Activated naive CD4-positive, alpha-beta T cell treated with anti-CD3 and anti-CD28 coated beads, Interleukin-2, amount 50 U/mL, for 72 hours (primary cell): ENCODE measurements around the gene CST9L. TPM values are rescaled to one million over a fixed set of nuclear protein-coding genes. Genes with fewer than 3 reads are reported as not detected.

Experiments
- ATAC-seq, 2 donors: fragments of 150-1000 bp; cut with Tn5 transposase; 2 replicates each; pipeline ENCODE4 v1.10.0; 2021; ENCODE audit warnings: mild to moderate bottlenecking in 2 of 2, moderate library complexity in 2 of 2
- DNase-seq, 2 donors: peaks; one replicate each; pipeline ENCODE4 v3.0.0; 2021 to 2022; ENCODE audit warnings: low spot score in 2 of 2
- H3K27ac Mint-ChIP-seq, 2 donors: one replicate each; pipeline ENCODE4 v1.8.0; 2022; ENCODE audit warnings: mild to moderate bottlenecking in 2 of 2, mixed read lengths in 2 of 2
- H3K36me3 Mint-ChIP-seq, 2 donors: one replicate each; pipeline ENCODE4 v1.8.0; 2022; ENCODE audit warnings: mixed read lengths in 2 of 2
- H3K9me3 Mint-ChIP-seq, 2 donors: one replicate each; pipeline ENCODE4 v1.8.0; 2022; ENCODE audit warnings: mixed read lengths in 2 of 2
- total RNA-seq, 2 donors: library from RNA; stranded (reverse); gene quantifications; one replicate each; pipeline ENCODE4 v1.2.3, GENCODE V29; 2022

Gene CST9L
- total RNA-seq, 2 donors from 2014 or later, result not detected

DNA sequence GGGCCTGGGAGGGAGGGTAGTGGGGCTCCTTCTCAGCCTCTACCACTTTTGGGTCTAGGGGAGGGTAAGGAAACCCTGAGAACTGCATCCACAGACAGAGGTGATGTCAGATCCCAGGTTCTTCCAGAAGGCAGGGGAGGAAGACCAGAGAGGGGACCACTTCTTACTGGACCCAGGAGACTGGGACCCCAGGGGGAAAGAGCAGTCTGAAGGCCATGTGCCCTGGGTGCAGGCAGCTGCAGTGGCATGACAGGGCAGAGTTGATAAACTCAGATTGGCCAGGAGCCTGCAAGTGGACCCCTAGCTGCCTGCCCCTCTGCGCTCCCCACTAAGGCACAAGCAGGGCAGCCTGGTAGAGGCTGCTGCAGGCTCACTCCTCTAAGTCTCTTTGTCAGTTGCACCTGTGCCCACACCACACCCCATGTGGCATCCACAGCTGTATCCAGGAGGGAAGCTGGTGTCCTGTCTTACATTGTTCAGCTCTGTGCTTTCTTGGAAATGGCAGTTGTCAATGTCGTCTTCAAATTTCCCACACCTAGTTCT, 2.7 kb downstream of the CST9L start:
- Mint-ChIP-seq H3K27ac (no peak overlapping the region), H3K36me3 (peaks cover 10 to 11% of the 10 kb centered on the region in 2 donors), H3K9me3 (peaks cover 7 to 14% of the 10 kb centered on the region in 2 donors)
- DNase-seq (no peak), ATAC-seq (no peak)

DNA sequence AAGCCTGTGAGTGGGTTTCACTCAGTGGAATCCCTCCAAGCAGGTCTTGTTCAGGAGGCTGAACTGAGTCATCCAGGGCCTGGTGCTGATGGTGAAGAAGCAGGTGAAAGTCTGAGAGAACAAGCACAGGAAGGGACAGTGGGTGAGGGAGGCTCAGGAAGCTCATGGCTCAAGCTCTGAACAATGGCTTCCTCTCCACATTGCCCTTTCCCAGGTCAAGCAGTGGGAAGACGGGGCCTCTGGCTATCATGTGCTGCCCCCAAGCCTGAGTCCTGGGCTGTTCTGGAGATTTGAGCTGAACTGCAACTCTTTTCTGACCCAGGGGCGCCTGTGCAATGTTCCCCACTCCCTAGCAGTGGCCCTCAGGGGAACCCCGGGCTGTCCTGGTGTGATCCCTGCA, 3.4 kb downstream of the CST9L start:
- DNase-seq, result no peak
- H3K36me3 Mint-ChIP-seq, result peaks cover 11 to 15% of the 10 kb centered on the region in 2 donors
- no peak for ATAC-seq
- peak overlapping the region in 1 of 2 donors; percentile 44 for H3K27ac Mint-ChIP-seq
- H3K9me3 Mint-ChIP-seq, result peaks cover 9 to 17% of the 10 kb centered on the region in 2 donors

DNA sequence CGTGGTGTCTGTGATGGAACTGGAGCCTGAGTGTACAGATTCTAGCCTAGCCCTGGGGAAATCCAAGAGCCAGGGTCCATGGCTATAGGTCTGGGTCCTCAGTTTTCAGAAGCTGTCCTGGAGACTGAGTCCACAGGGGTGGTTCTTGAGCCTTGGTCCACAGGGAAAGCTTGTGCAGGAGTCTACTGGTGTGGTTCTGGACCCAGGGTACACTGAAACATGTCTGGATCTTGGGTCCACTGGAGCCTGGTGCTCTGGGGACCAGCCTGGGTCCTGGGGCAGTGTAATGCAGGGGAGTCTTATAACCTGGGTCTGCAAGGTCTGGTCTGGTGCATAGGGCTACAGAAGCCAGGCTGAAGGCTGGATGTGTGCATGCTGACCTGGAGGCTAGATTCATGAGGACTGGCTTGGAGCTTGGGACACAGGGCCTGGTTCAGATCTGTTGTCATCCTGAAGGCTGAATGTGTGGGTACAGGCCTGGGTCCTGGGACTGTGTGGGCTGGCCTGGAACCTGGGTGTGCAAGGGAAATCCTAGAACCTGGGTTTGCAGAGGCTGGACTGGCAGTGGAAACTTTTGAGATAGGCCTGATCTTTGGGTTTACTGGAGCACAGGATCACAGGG, 5.5 kb downstream of the CST9L start:
- H3K9me3 Mint-ChIP-seq, result peaks cover 17 to 25% of the 10 kb centered on the region in 2 donors
- H3K36me3 Mint-ChIP-seq, result peaks cover 11 to 15% of the 10 kb centered on the region in 2 donors
- ATAC-seq (no peak), DNase-seq (no peak)
- H3K27ac Mint-ChIP-seq, result no peak overlapping the region

DNA sequence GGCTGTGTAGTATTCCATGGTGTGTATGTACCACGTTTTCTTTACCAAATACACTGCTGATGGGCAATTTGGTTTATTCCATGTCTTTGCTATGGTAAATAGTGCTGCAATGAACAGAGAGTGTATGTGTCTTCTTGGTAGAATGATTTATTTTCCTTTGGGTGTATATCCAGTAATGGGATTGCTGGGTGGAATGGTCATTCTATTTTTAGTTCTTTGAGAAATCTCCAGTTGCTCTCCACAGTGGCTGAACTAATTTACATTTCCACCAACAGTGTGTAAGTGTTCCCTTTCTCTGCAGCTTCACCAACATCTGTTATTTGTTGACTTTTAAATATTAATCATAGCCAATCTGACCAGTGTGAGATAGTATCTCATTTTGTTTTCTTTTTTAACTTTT, 13.9 kb downstream of the CST9L start:
- peaks cover 11% of the 10 kb centered on the region in 2 donors for H3K9me3 Mint-ChIP-seq
- ATAC-seq (no peak), DNase-seq (no peak)
- H3K36me3 Mint-ChIP-seq, result no peaks in the 10 kb centered on the region
- H3K27ac Mint-ChIP-seq, result no peak overlapping the region

DNA sequence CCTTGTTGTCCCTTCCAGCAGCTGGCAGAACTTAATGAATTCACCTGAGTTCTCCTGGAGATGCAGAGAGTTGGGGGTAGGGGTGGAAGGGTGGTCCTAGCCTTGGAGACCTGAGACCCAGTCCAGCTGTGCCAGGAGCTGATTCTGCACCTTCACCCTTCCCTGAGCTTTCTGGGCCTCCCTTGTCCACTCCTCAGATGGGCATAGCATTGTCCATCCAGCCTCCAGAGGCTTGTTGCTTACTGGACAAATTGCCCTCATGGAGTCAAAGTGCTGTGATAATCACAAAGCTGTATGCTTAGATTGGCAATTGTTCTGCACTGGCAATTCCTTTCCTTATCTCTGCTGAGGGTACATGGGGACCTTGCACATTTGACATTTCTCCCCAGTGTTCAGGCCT, 16.5 kb downstream of the CST9L start:
- Mint-ChIP-seq H3K27ac (no peak overlapping the region), H3K36me3 (no peaks in the 10 kb centered on the region), H3K9me3 (no peaks in the 10 kb centered on the region)
- ATAC-seq (no peak), DNase-seq (no peak)

DNA sequence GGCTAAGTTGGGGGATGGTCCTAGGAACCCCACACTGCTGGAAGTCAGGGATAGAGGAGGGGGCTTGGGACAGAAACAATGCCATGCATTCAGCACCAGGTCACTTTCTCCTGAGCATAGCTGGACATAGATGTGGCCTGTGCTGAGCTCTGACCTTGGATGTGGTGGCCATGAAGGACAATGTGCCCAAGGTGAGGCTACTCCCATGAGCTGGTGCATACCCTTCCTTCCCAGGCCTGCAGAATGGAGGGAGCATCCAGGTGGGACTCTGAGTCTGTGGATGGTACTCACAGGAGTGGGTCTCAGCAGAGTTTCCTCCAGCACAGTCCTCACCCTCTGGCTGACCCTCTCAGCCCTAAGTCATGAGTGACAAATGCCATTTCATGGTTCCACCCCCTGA, 16.9 kb downstream of the CST9L start:
- no peaks in the 10 kb centered on the region for H3K9me3 Mint-ChIP-seq
- no peak overlapping the region for H3K27ac Mint-ChIP-seq
- DNase-seq, result no peak
- ATAC-seq, result no peak
- no peaks in the 10 kb centered on the region for H3K36me3 Mint-ChIP-seq

DNA sequence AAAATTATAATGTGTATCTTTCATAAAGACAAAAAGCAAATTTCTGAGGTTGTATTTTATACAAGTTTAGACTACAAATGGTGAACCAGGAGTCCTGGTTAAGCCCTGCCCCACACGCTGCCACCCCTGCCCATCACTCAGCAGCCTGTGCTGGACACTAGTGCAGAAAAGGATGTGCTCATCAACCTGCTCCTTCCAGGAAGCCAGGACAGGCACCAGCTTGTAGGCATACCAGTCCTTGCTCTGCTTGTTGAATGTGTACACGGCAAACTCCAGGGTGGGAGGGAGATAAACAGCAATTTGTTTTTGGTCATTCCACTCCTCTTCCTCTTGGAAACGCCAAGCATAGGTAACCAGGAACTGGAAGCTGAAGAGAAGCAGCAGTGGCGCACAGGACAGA, 18.1 kb downstream of the CST9L start:
- Mint-ChIP-seq H3K36me3 (no peaks in the 10 kb centered on the region), H3K9me3 (no peaks in the 10 kb centered on the region), H3K27ac (no peak overlapping the region)
- DNase-seq, result no peak
- no peak for ATAC-seq

DNA sequence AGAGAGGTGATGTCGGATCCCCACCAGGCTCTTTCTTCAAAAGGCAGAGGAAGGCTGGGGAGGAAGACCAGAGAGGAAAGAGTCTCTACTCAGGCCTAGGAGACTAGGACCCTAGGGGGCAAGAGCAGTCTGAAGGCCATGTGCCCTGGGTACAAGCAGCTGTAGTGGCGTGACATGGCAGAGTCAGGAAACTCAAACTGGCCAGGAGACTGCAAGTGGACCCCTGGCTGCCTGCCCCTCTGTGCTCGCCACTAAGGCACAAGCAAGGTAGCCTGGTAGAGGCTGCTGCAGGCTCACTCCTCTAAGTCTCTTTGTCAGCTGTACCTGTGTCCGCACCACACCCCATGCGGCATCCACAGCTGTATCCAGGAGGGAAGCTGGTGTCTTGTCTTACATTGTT, 19.9 kb downstream of the CST9L start:
- no peak overlapping the region for H3K27ac Mint-ChIP-seq

DNA sequence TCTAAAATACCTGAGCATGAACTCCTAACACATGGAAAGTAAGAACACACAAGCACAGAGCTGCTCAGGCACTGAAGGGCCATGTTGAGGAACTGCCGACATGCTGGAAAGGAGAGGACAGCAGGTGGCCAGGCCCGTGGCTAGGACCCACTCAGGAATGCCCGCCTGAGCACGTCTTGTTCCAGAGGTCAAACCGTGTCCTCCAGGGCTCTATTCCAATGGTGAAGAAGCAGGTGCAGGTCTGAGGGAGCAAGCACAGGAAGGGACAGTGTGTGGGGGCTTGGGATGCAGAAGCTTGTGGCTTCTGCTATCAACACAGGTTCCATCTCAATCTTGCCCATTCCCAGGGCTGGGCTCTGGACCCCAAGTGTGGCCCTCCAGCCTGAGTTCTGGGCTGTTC, 20.7 kb downstream of the CST9L start:
- DNase-seq (no peak), ATAC-seq (no peak)
- Mint-ChIP-seq H3K36me3 (no peaks in the 10 kb centered on the region), H3K9me3 (no peaks in the 10 kb centered on the region), H3K27ac (no peak overlapping the region)

More for the DNA sequence above, 19.9 kb downstream of the CST9L start:
- H3K9me3 Mint-ChIP-seq, result no peaks in the 10 kb centered on the region
- no peak for DNase-seq
- H3K36me3 Mint-ChIP-seq, result no peaks in the 10 kb centered on the region
- ATAC-seq, result no peak

DNA sequence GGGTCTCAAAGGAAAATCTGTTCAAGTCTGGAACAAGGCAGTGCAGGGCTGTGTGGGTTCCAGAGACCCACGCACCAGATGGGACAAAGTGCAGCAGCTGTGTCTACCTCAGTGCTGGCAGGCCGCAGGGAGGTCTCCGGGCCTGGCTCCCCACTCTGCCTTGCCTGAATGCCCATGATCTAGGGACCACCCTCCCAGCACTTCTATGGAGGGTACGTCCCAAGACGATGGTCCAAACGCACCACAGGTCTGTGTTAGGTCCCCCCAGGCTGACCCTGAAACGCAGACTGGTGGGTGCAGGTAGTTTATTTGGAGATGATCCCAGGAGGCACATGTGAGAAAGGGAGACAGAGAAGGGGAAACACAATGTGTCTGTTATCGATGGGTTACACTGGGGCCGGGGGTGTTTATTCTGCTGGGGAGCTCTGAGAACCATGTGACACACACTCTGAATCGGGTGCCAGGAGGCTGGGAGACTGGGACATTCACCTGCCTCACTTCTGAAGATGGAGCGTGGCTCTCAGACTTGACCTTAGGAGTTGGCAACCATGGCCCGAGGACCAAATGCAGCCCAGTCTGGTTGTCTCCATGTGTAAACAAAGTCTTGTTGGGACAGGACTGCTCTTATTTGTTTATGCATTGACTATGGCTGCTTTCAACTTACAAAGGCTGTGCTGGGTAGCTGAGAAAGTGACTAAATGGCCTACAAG, 21.7 kb downstream of the CST9L start:
- Mint-ChIP-seq H3K36me3 (no peaks in the 10 kb centered on the region), H3K9me3 (no peaks in the 10 kb centered on the region), H3K27ac (no peak overlapping the region)
- no peak for ATAC-seq
- no peak for DNase-seq

DNA sequence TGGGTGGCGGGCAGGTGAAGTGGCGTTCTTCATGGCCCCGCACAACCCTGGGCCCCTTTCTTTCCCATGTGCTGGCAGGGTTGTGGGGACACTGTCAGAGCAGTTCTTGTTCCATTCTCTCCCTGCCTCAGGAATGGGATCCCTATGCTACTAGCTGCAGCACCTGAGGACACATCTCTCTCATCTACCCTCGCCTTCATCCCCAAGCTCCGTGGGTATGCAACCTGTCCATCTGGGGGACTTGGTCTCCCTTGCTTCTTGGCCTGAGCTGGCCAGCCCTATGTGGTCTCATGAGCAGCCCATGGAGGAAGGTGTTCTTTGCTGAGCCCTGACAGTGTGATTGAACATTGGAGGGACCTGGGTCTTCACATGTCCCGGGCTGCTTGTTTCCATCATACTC, 24.2 kb downstream of the CST9L start:
- no peak for DNase-seq

DNA sequence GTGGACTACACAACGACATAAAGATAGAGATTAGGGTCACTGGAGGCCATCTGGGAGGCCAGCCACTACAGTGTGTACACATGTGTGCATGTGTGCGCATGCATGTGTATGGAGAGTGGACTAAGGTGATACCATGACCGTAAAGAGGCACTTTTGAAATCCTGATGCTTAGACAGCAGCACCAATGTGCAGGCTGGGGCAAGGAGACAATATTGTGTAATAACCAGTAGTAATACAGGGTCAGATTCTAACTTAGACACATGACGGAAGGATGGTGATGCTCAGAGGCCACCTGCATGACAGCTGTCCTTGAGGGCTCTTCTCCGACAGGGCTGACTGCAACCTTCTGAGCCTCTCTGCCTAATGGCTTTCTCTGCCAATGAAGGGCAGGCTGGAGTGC, 25.5 kb downstream of the CST9L start:
- ATAC-seq (no peak), DNase-seq (no peak)
- H3K9me3 Mint-ChIP-seq, result no peaks in the 10 kb centered on the region
- H3K36me3 Mint-ChIP-seq, result no peaks in the 10 kb centered on the region
- no peak overlapping the region for H3K27ac Mint-ChIP-seq

More for the DNA sequence above, 24.2 kb downstream of the CST9L start:
- no peaks in the 10 kb centered on the region for H3K9me3 Mint-ChIP-seq
- peak in 1 of 2 donors; percentile 18 for ATAC-seq
- H3K36me3 Mint-ChIP-seq, result no peaks in the 10 kb centered on the region
- H3K27ac Mint-ChIP-seq, result no peak overlapping the region

DNA sequence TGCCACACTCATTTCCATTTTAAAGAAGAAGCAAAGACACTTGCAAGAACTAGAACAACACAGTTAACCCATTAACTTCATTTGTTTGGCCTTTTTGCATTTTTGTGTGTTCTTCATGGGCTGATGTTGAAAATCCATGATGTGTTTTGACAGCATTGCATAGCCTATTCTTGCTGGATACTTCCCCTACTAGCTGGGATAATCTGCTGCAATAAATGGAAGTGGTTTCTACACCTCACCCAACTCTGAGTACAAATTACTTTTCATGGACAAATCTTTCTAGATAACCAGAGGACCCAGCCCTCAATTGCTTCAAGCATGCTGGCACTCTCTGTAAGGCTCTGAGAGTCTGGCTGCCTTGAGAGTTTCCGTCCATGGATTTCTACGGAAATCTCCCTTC, 26.5 kb downstream of the CST9L start:
- H3K9me3 Mint-ChIP-seq, result no peaks in the 10 kb centered on the region
- ATAC-seq, result peak in 1 of 2 donors; percentile 5

DNA sequence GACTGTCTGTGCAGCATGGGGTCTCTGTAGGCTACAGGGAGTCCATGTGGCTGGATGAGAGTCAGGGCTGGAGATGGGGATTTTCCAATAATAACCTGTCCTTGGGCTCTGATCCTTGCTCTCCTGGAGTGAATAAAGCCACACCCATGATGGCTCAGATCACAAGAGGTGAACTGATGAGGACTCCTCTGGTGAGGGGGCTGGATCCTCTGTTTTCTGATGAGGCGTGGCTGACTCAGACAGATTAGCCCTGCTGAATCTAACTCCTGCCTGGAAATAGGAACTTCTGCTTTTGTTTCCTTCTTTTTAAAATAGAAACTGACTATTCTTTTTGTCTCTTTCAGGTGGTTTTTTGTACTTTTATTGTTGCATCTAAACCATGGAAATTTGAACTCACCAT, 27.0 kb downstream of the CST9L start:
- Mint-ChIP-seq H3K9me3 (no peaks in the 10 kb centered on the region), H3K27ac (no peak overlapping the region), H3K36me3 (no peaks in the 10 kb centered on the region)
- ATAC-seq (peak in 1 of 2 donors; percentile 20), DNase-seq (no peak)

More for the DNA sequence above, 26.5 kb downstream of the CST9L start:
- no peak for DNase-seq
- Mint-ChIP-seq H3K27ac (no peak overlapping the region), H3K36me3 (no peaks in the 10 kb centered on the region)

DNA sequence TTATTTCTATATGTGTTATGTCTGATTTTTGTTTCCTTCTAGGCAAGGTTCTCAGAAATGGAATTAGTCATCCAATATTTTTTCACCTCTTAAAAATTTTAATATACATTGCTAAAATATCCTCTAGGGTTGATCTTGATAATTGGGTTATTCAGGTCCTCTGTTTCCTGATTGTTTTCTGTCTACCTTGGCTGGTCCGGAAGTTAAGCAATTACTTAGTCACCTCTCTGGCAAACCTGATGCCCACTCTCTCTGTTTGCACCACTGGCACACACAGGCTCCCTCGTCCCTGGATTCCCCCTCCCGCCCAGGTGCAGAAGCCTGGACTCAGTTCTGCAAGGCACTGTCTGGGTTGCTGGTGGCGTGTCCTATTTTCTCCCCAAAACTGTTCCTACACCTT, 27.7 kb downstream of the CST9L start:
- DNase-seq (no peak), ATAC-seq (no peak)
- H3K27ac Mint-ChIP-seq, result no peak overlapping the region
- no peaks in the 10 kb centered on the region for H3K9me3 Mint-ChIP-seq
- no peaks in the 10 kb centered on the region for H3K36me3 Mint-ChIP-seq

DNA sequence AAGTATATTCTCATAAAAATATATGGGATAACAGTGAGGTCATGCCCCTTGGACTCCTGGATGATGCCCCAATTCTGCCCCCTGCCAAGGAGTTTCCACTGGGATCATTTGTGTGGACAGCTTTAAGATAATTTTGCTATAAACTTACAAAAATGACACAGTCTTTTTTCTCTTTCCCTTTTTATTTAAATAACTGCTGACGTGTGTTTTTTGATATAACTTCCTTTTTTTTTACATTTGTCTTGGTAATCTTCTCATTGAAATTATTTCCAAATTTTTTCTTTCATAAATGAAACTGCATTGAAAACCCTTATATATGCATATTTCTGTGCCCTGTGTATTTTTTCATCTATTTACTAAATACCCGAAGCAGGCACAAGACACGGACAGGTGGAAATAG, 31.3 kb downstream of the CST9L start:
- no peaks in the 10 kb centered on the region for H3K36me3 Mint-ChIP-seq
- DNase-seq (no peak), ATAC-seq (no peak)
- peak overlapping the region in 1 of 2 donors; percentile 50 for H3K27ac Mint-ChIP-seq
- peaks cover 0 to 6% of the 10 kb centered on the region in 2 donors for H3K9me3 Mint-ChIP-seq

DNA sequence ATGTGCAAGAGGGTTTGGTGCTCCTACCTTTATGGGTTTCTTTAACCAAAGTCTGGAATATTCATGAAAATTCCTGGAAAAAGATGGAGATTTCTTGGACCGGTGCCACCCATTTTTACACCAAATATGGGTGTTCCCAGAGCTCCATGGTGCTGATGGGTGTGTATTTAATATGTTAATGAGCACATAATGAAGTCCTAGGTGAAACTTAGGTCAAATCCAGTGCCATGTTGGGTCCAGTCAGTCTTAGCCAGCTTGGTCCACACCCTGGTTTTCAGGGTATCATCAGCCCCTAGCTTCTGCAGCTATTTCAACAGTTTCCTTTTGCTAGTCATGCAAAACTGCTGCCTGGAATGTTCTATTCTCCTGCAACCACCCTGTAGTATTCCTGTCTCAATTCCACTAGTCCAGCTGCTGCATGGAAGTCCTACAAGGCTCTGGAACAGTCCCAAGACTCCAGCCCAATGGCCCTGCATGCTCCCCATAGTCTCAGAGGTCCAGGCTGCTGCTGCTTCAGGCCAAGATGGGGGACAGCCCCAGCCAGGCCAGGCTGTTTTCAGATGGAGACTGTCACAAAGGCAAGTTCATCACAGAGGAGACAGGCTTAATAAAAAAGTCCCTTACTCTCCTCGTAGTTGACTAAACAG, 31.8 kb downstream of the CST9L start:
- peaks cover 0 to 6% of the 10 kb centered on the region in 2 donors for H3K9me3 Mint-ChIP-seq
- ATAC-seq (no peak), DNase-seq (no peak)
- no peak overlapping the region for H3K27ac Mint-ChIP-seq
- H3K36me3 Mint-ChIP-seq, result no peaks in the 10 kb centered on the region
